ENCODE measurements around the gene FSTL3. TPM values are rescaled to one million over a fixed set of nuclear protein-coding genes. Genes with fewer than 3 reads are reported as not detected.
A peak's percentile ranks its signal among the peaks of the same experiment; 100 is the strongest.

Gene FSTL3
- total RNA-seq, 1 donor = 52.1 TPM

GRCh38 chr19:710767-711166 is 34.6 kb downstream of the FSTL3 start:
- Histone ChIP-seq H3K4me3 (ENCODE audit: insufficient read depth, low read length) (no peak overlapping the region), H3K4me2 (ENCODE audit: insufficient read depth, low read length) (no peak overlapping the region), H3K4me1 (ENCODE audit: insufficient read depth, low read length) (no peaks in the 10 kb centered on the region), H4K20me1 (ENCODE audit: insufficient read depth, low read length) (no peaks in the 10 kb centered on the region), H3K27ac (ENCODE audit: low read depth, low read length) (no peak overlapping the region), H2AFZ (ENCODE audit: low read length) (no peak overlapping the region), H3K36me3 (ENCODE audit: insufficient read depth, low read length) (no peaks in the 10 kb centered on the region), H3K9me3 (ENCODE audit: low read depth, low read length) (peaks cover 3% of the 10 kb centered on the region), H3K27me3 (ENCODE audit: insufficient read depth, low read length) (peaks cover 27% of the 10 kb centered on the region), H3K79me2 (ENCODE audit: insufficient read depth, low read length) (no peaks in the 10 kb centered on the region)
- peak; percentile 59 for DNase-seq (ENCODE audit: insufficient read length, low spot score, missing footprints)
- no peak for TF ChIP-seq CTCF (IDR thresholded peaks at IDR 0.05; ENCODE audit: extremely low read depth, low read depth, low read length)

GRCh38 chr19:711254-711653 is 35.1 kb downstream of the FSTL3 start:
- H3K4me2 ChIP-seq (ENCODE audit: insufficient read depth, low read length) = no peak overlapping the region
- H3K4me3 ChIP-seq (ENCODE audit: insufficient read depth, low read length) = no peak overlapping the region
- no peak for TF ChIP-seq CTCF (IDR thresholded peaks at IDR 0.05; ENCODE audit: extremely low read depth, low read depth, low read length)
- peaks cover 3% of the 10 kb centered on the region for H3K9me3 ChIP-seq (ENCODE audit: low read depth, low read length)
- no peaks in the 10 kb centered on the region for H3K4me1 ChIP-seq (ENCODE audit: insufficient read depth, low read length)
- no peaks in the 10 kb centered on the region for H4K20me1 ChIP-seq (ENCODE audit: insufficient read depth, low read length)
- H2AFZ ChIP-seq (ENCODE audit: low read length) = no peak overlapping the region
- H3K36me3 ChIP-seq (ENCODE audit: insufficient read depth, low read length) = no peaks in the 10 kb centered on the region
- DNase-seq (ENCODE audit: insufficient read length, low spot score, missing footprints) = peak; percentile 37
- H3K79me2 ChIP-seq (ENCODE audit: insufficient read depth, low read length) = no peaks in the 10 kb centered on the region
- H3K27me3 ChIP-seq (ENCODE audit: insufficient read depth, low read length) = peaks cover 27% of the 10 kb centered on the region
- no peak overlapping the region for H3K27ac ChIP-seq (ENCODE audit: low read depth, low read length)

- no peaks in the 10 kb centered on the region for H3K36me3 ChIP-seq (ENCODE audit: insufficient read depth, low read length)
- H3K4me3 ChIP-seq (ENCODE audit: insufficient read depth, low read length) = no peak overlapping the region
- H3K27me3 ChIP-seq (ENCODE audit: insufficient read depth, low read length) = peaks cover 11% of the 10 kb centered on the region
- peak; percentile 38 for DNase-seq (ENCODE audit: insufficient read length, low spot score, missing footprints)
- no peaks in the 10 kb centered on the region for H4K20me1 ChIP-seq (ENCODE audit: insufficient read depth, low read length)
- no peak overlapping the region for H3K4me2 ChIP-seq (ENCODE audit: insufficient read depth, low read length)
- H2AFZ ChIP-seq (ENCODE audit: low read length) = no peak overlapping the region
- H3K4me1 ChIP-seq (ENCODE audit: insufficient read depth, low read length) = no peaks in the 10 kb centered on the region
- TF ChIP-seq CTCF (IDR thresholded peaks at IDR 0.05; ENCODE audit: extremely low read depth, low read depth, low read length) = no peak
- H3K9me3 ChIP-seq (ENCODE audit: low read depth, low read length) = no peaks in the 10 kb centered on the region
- no peak overlapping the region for H3K27ac ChIP-seq (ENCODE audit: low read depth, low read length)
- H3K79me2 ChIP-seq (ENCODE audit: insufficient read depth, low read length) = no peaks in the 10 kb centered on the region
Observed at GRCh38 chr19:715347-715746, 39.2 kb downstream of the FSTL3 start.

- peak; percentile 79 for DNase-seq (ENCODE audit: insufficient read length, low spot score, missing footprints)
- Histone ChIP-seq H3K27ac (ENCODE audit: low read depth, low read length) (no peak overlapping the region), H3K4me3 (ENCODE audit: insufficient read depth, low read length) (no peak overlapping the region), H3K27me3 (ENCODE audit: insufficient read depth, low read length) (no peaks in the 10 kb centered on the region), H3K9me3 (ENCODE audit: low read depth, low read length) (no peaks in the 10 kb centered on the region), H3K4me1 (ENCODE audit: insufficient read depth, low read length) (no peaks in the 10 kb centered on the region), H2AFZ (ENCODE audit: low read length) (no peak overlapping the region), H3K36me3 (ENCODE audit: insufficient read depth, low read length) (no peaks in the 10 kb centered on the region), H3K4me2 (ENCODE audit: insufficient read depth, low read length) (no peak overlapping the region), H4K20me1 (ENCODE audit: insufficient read depth, low read length) (no peaks in the 10 kb centered on the region), H3K79me2 (ENCODE audit: insufficient read depth, low read length) (no peaks in the 10 kb centered on the region)
- TF ChIP-seq CTCF (IDR thresholded peaks at IDR 0.05; ENCODE audit: extremely low read depth, low read depth, low read length) = no peak
Observed at GRCh38 chr19:718251-718951, 42.2 kb downstream of the FSTL3 start.

Data from osteoblast (primary cell).